Measurements from ENCODE around the gene SLC22A3.

Gene SLC22A3

DNA sequence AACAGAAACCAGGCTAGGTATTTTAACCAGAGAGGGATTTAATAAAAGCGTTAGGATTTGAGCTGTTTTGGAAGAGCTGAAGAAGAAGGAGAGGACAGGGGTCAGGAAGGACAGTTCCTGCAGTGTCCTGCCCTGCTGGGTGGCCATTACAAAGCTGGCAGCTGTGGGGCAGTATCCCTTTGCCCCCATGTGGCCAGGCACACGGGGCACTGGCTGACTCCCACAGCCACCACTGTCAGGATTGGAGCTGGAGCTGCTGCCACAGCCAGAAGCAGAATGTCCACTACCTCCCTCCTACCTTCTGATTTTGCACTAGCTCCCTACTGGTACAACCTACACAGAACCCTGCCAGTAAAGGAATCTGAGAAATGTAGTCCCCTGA, 46.5 kb downstream of the SLC22A3 start:
- peaks cover 3% of the 10 kb centered on the region for H3K4me1 Mint-ChIP-seq
- DNase-seq (ENCODE audit: low spot score in 2 of 2) (no peak), ATAC-seq (ENCODE audit: low read depth) (no peak)
- H3K9me3 Mint-ChIP-seq: peaks cover 3% of the 10 kb centered on the region
- peaks cover 4% of the 10 kb centered on the region for H3K27me3 Mint-ChIP-seq
- no peaks in the 10 kb centered on the region for H3K36me3 Mint-ChIP-seq
- H3K4me3 Mint-ChIP-seq: no peak overlapping the region
- H3K27ac Mint-ChIP-seq: no peak overlapping the region

DNA sequence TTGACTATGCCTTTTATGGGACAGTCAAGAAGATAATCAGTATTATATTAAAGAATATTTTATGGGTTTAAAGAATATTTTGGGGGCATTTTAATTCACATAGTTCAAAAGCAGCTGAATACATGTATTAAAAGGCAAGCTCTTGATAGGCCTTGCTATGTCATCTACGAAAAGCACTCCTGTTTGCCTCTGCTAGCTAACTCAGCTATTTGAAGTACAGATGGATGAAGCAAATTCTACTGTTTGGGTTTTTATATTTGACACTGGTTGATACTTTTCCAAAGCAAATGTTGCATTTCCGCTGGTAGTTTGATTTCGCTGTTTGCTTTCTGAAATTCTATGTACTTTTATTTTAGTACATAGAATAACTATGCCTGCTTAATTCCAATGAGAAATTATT, 47.0 kb downstream of the SLC22A3 start:
- H3K36me3 Mint-ChIP-seq: no peaks in the 10 kb centered on the region
- no peak for DNase-seq (ENCODE audit: low spot score in 2 of 2)
- H3K27me3 Mint-ChIP-seq: peaks cover 4% of the 10 kb centered on the region
- peaks cover 3% of the 10 kb centered on the region for H3K9me3 Mint-ChIP-seq
- peaks cover 3% of the 10 kb centered on the region for H3K4me1 Mint-ChIP-seq
- no peak overlapping the region for H3K27ac Mint-ChIP-seq
- no peak for ATAC-seq (ENCODE audit: low read depth)
- H3K4me3 Mint-ChIP-seq: no peak overlapping the region

DNA sequence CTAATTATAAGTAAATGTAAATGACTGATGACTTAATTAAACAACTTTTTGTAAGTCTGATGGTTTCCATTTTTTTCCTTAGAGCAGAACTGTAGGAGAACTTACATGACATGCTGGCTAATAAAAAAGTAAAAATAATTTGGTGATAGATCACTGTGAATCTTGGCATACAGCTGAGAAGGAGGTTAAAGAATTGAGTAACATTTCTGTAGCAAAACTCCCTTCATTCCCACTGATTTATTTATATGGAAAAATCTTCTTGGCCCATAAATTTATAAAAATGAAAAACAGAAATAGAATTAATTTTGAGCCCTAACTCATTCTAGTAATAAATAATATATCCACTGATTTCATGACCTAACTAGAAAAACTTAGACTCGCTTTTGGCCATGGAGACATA, 48.1 kb downstream of the SLC22A3 start:
- no peak overlapping the region for H3K4me3 Mint-ChIP-seq
- peaks cover 5% of the 10 kb centered on the region for H3K9me3 Mint-ChIP-seq

DNA sequence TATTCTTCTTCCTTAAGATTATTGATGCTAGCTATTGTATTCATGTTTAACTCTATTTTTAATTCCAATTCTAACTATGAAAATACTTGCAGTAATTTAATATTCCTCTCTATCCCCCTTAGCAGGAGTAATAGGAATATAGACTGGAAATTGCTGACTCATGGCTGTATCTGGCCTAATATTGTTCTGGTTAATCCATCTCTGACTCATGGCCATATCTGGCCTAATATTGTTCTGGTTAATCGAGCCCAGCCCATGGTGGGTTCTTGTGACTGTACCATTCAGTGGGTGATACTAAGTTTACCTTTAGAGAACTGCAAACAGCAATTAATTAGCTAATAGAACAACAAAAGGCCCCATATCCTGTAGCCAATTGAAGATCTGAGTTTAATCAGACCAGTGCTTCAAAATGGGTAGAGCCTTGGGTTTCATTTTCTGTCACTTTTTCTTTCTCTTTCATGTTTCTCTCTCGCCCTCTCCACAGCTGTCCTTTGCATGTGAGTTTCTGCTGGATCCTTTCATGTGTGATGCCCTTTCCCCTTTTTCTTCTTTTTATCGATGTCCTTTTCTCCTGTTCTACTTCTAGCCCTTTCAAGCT, 50.6 kb downstream of the SLC22A3 start:
- peaks cover 4% of the 10 kb centered on the region for H3K27me3 Mint-ChIP-seq
- peaks cover 7% of the 10 kb centered on the region for H3K4me1 Mint-ChIP-seq
- no peak overlapping the region for H3K4me3 Mint-ChIP-seq
- ATAC-seq (ENCODE audit: low read depth): no peak
- H3K9me3 Mint-ChIP-seq: peaks cover 3% of the 10 kb centered on the region
- DNase-seq (ENCODE audit: low spot score in 2 of 2): no peak
- H3K36me3 Mint-ChIP-seq: no peaks in the 10 kb centered on the region
- no peak overlapping the region for H3K27ac Mint-ChIP-seq

More for the DNA sequence above, 48.1 kb downstream of the SLC22A3 start:
- Mint-ChIP-seq H3K36me3 (no peaks in the 10 kb centered on the region), H3K27me3 (peaks cover 4% of the 10 kb centered on the region), H3K27ac (no peak overlapping the region), H3K4me1 (peaks cover 7% of the 10 kb centered on the region)
- ATAC-seq (ENCODE audit: low read depth) (no peak), DNase-seq (ENCODE audit: low spot score in 2 of 2) (no peak)

DNA sequence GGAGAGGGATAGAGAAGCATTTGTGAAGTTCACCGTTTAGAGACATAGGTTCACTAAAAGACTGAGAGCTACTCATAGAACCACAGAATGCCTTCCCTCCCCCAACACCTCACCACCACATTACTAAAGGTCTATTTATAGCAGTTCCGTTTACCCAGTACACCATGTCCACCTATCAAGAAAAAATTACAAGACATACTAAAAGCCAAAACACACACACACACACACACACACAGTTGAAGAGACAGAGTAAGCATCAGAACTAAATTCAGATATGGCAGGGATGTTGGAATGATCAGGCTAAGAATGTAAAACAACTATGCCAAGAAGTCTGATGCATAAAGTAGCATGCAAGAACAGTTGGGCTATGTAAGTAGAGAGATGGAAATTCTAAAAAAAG, 52.3 kb downstream of the SLC22A3 start:
- no peaks in the 10 kb centered on the region for H3K36me3 Mint-ChIP-seq
- no peak overlapping the region for H3K27ac Mint-ChIP-seq
- H3K4me1 Mint-ChIP-seq: peaks cover 7% of the 10 kb centered on the region
- peaks cover 3% of the 10 kb centered on the region for H3K9me3 Mint-ChIP-seq
- no peak for DNase-seq (ENCODE audit: low spot score in 2 of 2)
- peaks cover 2% of the 10 kb centered on the region for H3K27me3 Mint-ChIP-seq
- no peak for ATAC-seq (ENCODE audit: low read depth)
- H3K4me3 Mint-ChIP-seq: no peak overlapping the region

DNA sequence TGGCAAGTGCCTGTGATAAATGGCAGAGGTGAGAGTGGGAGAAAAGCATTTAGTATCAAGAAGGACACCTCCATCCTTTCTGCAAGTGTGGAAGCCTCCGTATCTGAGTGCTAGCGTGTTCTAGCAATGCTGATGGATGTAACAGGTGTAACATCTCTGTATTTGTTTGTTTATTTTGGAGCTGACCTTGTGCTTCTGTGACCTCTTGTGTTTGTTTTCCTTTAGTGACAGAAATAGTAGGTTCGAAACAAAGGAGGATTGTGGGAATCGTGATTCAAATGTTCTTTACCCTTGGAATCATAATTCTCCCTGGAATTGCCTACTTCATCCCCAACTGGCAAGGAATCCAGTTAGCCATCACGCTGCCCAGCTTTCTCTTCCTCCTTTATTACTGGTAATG, 60.4 kb downstream of the SLC22A3 start:
- Mint-ChIP-seq H3K27ac (no peak overlapping the region), H3K36me3 (no peaks in the 10 kb centered on the region), H3K9me3 (no peaks in the 10 kb centered on the region), H3K4me1 (no peaks in the 10 kb centered on the region), H3K4me3 (no peak overlapping the region), H3K27me3 (peaks cover 3% of the 10 kb centered on the region)
- ATAC-seq (ENCODE audit: low read depth) (no peak), DNase-seq (ENCODE audit: low spot score in 2 of 2) (no peak)

DNA sequence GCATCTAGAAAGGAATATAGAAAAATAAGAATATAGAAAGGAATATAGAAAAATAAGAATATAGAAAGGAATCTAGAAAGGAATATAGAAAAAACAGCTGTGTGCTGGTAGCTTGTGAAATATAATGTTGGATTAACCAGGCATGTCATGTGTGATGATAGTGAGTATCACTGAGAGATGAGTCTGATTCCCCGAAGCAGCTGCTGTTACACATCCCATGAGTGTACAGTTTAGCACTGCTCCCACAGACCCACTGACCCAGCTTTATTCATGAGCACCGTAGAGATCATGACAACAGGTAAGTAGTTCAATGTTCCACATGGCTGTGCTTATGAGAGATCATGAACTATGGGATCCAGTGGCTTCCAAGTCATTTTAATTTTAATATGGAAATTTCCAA, 64.8 kb downstream of the SLC22A3 start:
- H3K27ac Mint-ChIP-seq: no peak overlapping the region
- no peak overlapping the region for H3K4me3 Mint-ChIP-seq
- ATAC-seq (ENCODE audit: low read depth) (no peak), DNase-seq (ENCODE audit: low spot score in 2 of 2) (no peak)
- H3K27me3 Mint-ChIP-seq: peaks cover 2% of the 10 kb centered on the region
- H3K36me3 Mint-ChIP-seq: no peaks in the 10 kb centered on the region
- H3K4me1 Mint-ChIP-seq: no peaks in the 10 kb centered on the region
- H3K9me3 Mint-ChIP-seq: no peaks in the 10 kb centered on the region

DNA sequence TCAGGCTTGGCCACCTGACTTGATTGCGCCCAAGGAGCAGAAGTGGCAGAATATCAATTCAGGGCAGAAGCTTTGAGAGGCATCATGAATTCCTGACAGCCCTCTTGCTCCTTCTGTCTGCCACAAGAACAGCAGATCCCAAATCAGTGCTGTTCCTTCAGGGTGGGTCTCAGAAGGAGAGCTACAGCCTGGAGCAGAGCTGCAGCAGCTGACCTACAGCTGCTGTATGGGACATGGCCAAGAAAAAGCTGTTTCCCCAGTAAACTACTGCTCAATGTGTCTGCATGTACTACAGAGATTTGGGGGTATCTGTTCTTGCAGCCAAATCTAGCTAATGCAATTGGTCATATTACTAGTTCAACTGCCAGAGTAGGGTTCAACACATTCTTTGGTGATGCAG, 69.0 kb downstream of the SLC22A3 start:
- Mint-ChIP-seq H3K4me3 (no peak overlapping the region), H3K9me3 (no peaks in the 10 kb centered on the region), H3K36me3 (no peaks in the 10 kb centered on the region), H3K27me3 (peaks cover 8% of the 10 kb centered on the region), H3K27ac (no peak overlapping the region), H3K4me1 (peaks cover 2% of the 10 kb centered on the region)
- ATAC-seq (ENCODE audit: low read depth) (no peak), DNase-seq (ENCODE audit: low spot score in 2 of 2) (no peak)

DNA sequence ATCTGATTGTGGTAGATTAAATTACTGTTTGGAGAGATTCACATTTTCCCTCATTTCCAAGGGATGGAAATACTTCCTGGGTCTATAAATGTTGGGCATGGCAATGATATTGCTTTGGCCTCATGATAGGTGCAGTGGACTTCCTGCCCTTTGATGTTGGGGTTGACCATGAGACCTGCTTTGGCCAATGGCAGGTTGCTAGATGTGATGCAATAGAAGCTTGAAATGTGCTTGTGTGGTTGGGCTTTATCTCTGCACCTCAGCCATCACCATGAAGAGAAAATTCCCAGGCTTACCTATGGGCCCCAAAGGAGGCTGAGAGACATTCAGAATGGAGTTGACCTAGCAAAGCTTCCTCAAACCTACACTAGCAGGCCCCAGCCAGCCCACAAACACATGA, 69.4 kb downstream of the SLC22A3 start:
- peaks cover 2% of the 10 kb centered on the region for H3K4me1 Mint-ChIP-seq
- peaks cover 8% of the 10 kb centered on the region for H3K27me3 Mint-ChIP-seq
- no peaks in the 10 kb centered on the region for H3K36me3 Mint-ChIP-seq
- no peak for ATAC-seq (ENCODE audit: low read depth)
- no peaks in the 10 kb centered on the region for H3K9me3 Mint-ChIP-seq
- no peak overlapping the region for H3K27ac Mint-ChIP-seq
- no peak for DNase-seq (ENCODE audit: low spot score in 2 of 2)
- no peak overlapping the region for H3K4me3 Mint-ChIP-seq

DNA sequence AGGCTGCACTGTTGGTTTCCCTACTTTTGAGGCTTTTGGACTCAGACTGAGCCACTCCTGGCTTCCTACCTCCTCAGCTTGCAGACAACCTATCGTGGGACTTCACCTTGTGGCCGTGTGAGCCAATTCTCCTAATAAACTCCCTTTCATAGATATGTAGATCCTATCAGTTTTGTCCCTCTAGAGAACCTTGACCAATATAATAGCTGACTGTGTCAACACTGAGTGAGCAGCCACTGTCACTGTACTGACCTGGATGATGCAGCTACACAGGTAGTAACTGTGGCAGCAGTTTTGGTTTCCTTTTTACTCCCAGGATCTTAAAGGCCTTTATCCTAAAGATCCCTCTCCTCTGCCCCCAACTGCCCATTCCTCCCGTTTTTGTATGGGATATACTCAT, 70.2 kb downstream of the SLC22A3 start:
- no peaks in the 10 kb centered on the region for H3K9me3 Mint-ChIP-seq
- no peak for ATAC-seq (ENCODE audit: low read depth)
- peaks cover 8% of the 10 kb centered on the region for H3K27me3 Mint-ChIP-seq
- H3K36me3 Mint-ChIP-seq: no peaks in the 10 kb centered on the region
- H3K27ac Mint-ChIP-seq: no peak overlapping the region
- H3K4me1 Mint-ChIP-seq: peaks cover 2% of the 10 kb centered on the region
- no peak overlapping the region for H3K4me3 Mint-ChIP-seq
- no peak for DNase-seq (ENCODE audit: low spot score in 2 of 2)

DNA sequence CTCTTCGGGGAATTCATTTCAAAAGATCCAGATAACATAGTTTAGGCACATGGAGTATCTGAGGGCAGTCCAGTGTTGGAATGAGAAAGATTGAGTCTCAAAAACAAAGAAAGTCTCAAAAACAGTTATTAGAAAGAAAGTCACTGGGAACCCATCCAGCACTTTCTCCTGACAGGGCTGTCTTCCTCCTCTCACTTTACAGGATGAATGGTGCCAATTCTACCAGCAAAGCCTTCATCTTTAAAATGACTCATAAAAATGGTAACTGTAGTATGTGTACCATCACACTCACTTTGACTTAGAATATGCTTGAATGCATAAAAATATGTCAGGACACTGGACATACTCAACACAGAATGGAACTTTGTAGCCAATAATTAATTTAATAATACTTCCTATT, 71.3 kb downstream of the SLC22A3 start:
- no peak for ATAC-seq (ENCODE audit: low read depth)
- no peak for DNase-seq (ENCODE audit: low spot score in 2 of 2)
- Mint-ChIP-seq H3K27me3 (peaks cover 8% of the 10 kb centered on the region), H3K27ac (no peak overlapping the region), H3K4me1 (peaks cover 2% of the 10 kb centered on the region), H3K9me3 (no peaks in the 10 kb centered on the region), H3K36me3 (no peaks in the 10 kb centered on the region), H3K4me3 (no peak overlapping the region)

DNA sequence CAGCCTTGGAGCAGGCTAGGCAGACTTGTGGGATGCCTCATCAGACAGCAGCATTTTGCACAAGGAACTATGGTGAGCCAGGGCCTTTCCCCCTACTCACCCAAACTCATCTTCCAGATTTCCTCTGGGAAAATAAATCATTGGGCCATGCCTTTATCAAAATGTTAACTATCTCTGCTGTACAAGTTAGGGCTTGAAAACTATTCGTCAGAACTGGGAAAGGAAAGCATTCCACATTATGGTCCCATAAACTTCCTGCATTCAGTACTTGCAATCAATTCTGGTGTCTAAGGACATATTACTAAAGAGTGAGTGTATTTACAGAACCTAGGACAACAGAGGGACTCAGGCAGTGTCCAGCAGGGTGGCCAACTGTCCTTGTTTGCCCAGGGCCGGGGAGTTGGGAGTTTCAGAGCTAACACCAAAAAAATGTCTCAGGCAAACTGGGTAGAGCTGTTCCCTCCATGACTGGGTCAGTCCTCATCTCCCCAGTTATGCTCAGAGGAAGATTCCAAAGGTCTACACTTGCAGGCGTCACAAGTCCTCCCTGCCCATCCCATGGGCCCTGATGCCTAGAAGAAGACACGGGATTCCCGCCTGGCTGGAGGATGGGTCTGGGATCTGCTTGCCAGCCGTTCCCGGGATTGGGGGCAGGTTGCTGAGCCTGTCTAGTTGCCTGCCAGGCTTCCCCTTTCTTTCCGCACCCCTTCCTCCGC, 72.2 kb downstream of the SLC22A3 start:
- peaks cover 9% of the 10 kb centered on the region for H3K27me3 Mint-ChIP-seq
- ATAC-seq (ENCODE audit: low read depth): no peak
- no peaks in the 10 kb centered on the region for H3K36me3 Mint-ChIP-seq
- H3K4me3 Mint-ChIP-seq: no peak overlapping the region
- H3K9me3 Mint-ChIP-seq: no peaks in the 10 kb centered on the region
- H3K27ac Mint-ChIP-seq: no peak overlapping the region
- peaks cover 2% of the 10 kb centered on the region for H3K4me1 Mint-ChIP-seq
- DNase-seq (ENCODE audit: low spot score in 2 of 2): no peak

DNA sequence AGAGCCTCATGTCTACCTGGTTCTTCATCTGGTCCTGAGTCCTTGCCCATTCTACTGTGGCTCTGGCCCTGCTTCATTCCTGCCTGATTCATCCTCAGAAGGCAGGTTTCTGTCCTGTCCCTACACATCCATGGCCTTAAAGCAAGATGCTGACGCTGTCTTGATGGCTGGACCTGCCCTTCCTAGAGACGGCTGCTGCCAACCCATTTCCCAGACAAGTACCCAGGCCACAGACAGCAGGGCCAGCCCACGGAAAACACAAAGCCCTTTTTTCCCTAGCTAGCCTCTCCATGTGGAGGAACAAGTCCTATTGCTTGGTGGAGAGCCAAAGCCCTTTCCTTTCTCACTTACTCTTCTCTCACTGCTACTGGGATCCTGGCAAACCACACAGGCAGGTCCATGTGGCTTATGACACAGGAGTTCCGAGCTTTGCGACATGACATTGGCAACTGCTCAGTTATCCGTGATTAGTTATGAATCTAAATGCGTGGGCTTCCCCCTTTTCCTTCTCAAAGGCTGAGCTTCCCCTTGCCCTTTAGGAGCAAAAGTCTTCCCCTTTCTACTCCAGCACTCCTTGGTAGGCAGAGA, 72.9 kb downstream of the SLC22A3 start:
- no peaks in the 10 kb centered on the region for H3K9me3 Mint-ChIP-seq
- DNase-seq (ENCODE audit: low spot score in 2 of 2) (no peak), ATAC-seq (ENCODE audit: low read depth) (no peak)
- no peak overlapping the region for H3K4me3 Mint-ChIP-seq
- H3K27me3 Mint-ChIP-seq: peaks cover 8% of the 10 kb centered on the region
- H3K36me3 Mint-ChIP-seq: no peaks in the 10 kb centered on the region
- H3K4me1 Mint-ChIP-seq: peaks cover 2% of the 10 kb centered on the region
- no peak overlapping the region for H3K27ac Mint-ChIP-seq

DNA sequence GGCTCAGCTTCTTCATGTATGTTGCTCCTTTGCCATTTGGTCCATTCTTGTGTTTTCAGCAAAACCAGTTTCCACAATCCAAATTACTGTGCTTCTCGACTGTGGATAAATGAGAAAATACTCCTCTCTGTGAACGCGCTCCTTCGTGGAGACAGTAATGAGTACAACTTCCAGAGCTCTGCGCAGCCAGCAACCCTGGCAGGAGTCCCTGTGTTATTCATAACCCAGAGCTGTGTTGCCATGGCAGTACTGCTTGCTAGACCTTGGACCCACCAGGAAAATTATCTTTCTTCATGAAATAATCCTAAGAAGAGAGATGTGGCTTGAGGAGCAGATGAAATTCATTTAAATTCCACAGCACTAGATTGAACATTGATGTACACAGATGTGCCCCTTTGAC, 73.7 kb downstream of the SLC22A3 start:
- DNase-seq (ENCODE audit: low spot score in 2 of 2) (no peak), ATAC-seq (ENCODE audit: low read depth) (no peak)
- no peak overlapping the region for H3K27ac Mint-ChIP-seq
- no peaks in the 10 kb centered on the region for H3K9me3 Mint-ChIP-seq
- no peak overlapping the region for H3K4me3 Mint-ChIP-seq
- peaks cover 6% of the 10 kb centered on the region for H3K4me1 Mint-ChIP-seq
- H3K36me3 Mint-ChIP-seq: no peaks in the 10 kb centered on the region
- peaks cover 11% of the 10 kb centered on the region for H3K27me3 Mint-ChIP-seq

DNA sequence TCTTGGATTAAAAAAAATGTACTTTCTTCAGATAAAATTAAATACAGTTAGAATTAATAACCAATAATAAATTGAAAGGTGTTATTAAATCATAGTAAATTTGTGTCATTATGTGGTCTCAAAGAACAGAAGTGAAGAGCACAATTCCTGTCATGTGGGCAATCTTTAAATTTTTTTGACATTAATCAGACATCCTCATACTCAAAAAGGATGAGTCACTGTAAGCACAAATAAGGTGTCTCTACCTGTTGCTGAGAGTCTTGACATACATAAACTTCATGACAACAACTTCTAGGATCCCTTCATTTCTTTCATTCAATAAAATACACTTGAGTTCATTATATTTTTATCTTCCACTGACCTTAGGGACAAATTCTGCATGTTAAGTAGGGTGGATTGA, 76.1 kb downstream of the SLC22A3 start:
- DNase-seq (ENCODE audit: low spot score in 2 of 2): no peak
- Mint-ChIP-seq H3K4me1 (peaks cover 6% of the 10 kb centered on the region), H3K27me3 (peaks cover 16% of the 10 kb centered on the region), H3K36me3 (peaks cover 1% of the 10 kb centered on the region), H3K4me3 (no peak overlapping the region), H3K27ac (no peak overlapping the region), H3K9me3 (no peaks in the 10 kb centered on the region)
- no peak for ATAC-seq (ENCODE audit: low read depth)

All from memory B cell (primary cell).